ENCODE results near the gene SFR1.
"Not testable (repeated sequence)": the region's sequence is repeated elsewhere in the genome, so short reads cannot be mapped to it uniquely, and the experiment has no call there.

The SFR1 gene

GRCh38 chr10:104174136-104174535 is 52.2 kb downstream of the SFR1 start:
- not testable (repeated sequence) for DNase-seq (ENCODE audit: low read depth)

Measured in activated T-cell treated with anti-CD3 and anti-CD28 coated beads for 48 hours (primary cell).